Chondrocyte (in vitro differentiated cells): ENCODE data around the gene NDST3. TPM values are rescaled to one million over a fixed set of nuclear protein-coding genes. Genes with fewer than 3 reads are reported as not detected.

Experiments used
- DNase-seq: peaks from one replicate; pipeline ENCODE4 v3.0.0; 2021; ENCODE audit warnings: mixed read lengths, low spot score
- H3K27ac Mint-ChIP-seq: one replicate; pipeline ENCODE4 v1.8.0; 2021; ENCODE audit warnings: mild to moderate bottlenecking, moderate library complexity, mixed read lengths; ENCODE audit not compliant: unreplicated experiment
- H3K27me3 Mint-ChIP-seq: 2 replicates; pipeline ENCODE4 v1.8.0; 2021; ENCODE audit warnings: low read depth, mixed read lengths
- H3K36me3 Mint-ChIP-seq: 2 replicates; pipeline ENCODE4 v1.8.0; 2021; ENCODE audit warnings: low read depth, mixed read lengths
- H3K4me1 Mint-ChIP-seq: 2 replicates; pipeline ENCODE4 v1.8.0; 2021; ENCODE audit warnings: low read depth, mild to moderate bottlenecking, mixed read lengths
- H3K4me3 Mint-ChIP-seq: one replicate; pipeline ENCODE4 v1.8.0; 2021; ENCODE audit warnings: mild to moderate bottlenecking, moderate library complexity, mixed read lengths; ENCODE audit not compliant: unreplicated experiment
- H3K9me3 Mint-ChIP-seq: 2 replicates; pipeline ENCODE4 v1.8.0; 2021; ENCODE audit warnings: low read depth, mixed read lengths
- CTCF ChIP-seq: fragments of 200-600 bp; sonication (generic); IDR thresholded peaks from 2 replicates; pipeline ENCODE4 v1.5.0; 2021; ENCODE audit warnings: antibody characterized with exemption, mild to moderate bottlenecking, moderate library complexity
- total RNA-seq: library from RNA; stranded (reverse); gene quantifications from 3 replicates; pipeline ENCODE4 v1.2.1, GENCODE V29; 2021

Gene NDST3
- total RNA-seq, 1 donor from 2014 or later = 1.3 TPM

DNA sequence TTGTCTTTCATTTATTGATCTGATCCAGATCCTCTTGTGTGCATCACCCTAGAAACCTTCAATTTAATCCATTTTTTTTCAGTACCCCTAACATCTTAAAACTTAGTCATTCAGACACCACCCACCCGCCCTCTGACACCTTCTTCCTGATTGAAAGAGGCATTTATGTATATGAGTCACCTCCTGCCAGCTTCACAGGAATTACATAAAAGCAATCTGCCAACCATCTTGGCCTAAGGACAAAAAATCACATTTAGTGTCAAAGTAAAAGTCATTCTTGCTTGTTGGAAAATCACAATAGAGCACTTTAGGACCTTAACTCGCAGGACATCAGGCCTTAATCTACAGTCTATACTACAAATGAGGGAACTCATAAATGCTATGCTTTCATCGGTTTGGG lies 52.1 kb downstream of the NDST3 start:
- Mint-ChIP-seq H3K36me3 (no peaks in the 10 kb centered on the region), H3K4me3 (no peak overlapping the region), H3K27me3 (no peaks in the 10 kb centered on the region), H3K4me1 (peaks cover 18% of the 10 kb centered on the region), H3K9me3 (no peaks in the 10 kb centered on the region), H3K27ac (no peak overlapping the region)
- no peak for DNase-seq
- TF ChIP-seq CTCF = no peak

DNA sequence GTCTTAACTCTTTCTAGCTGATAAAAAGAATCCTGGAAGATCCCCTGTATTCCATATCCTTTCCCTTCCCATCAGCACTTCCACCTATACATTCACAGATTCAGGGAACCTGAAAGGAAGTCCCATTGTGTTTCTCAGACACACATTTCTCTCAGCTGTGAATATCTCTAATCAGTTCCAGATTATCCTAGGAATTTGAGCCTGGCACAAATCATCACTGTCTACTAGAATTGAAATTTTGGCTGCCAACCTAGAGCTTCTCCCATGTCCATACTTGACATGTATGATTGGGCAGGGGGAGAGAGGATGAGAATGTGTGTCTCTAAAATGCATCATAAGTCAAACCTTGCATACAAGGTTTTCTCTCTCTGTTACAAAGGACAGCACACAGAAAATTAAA lies 53.1 kb downstream of the NDST3 start:
- TF ChIP-seq CTCF = no peak
- Mint-ChIP-seq H3K4me1 (peaks cover 18% of the 10 kb centered on the region), H3K27me3 (no peaks in the 10 kb centered on the region), H3K4me3 (no peak overlapping the region), H3K36me3 (no peaks in the 10 kb centered on the region), H3K27ac (no peak overlapping the region), H3K9me3 (no peaks in the 10 kb centered on the region)
- no peak for DNase-seq

GRCh38 chr4:118099106-118099505 lies 64.8 kb downstream of the NDST3 start:
- Mint-ChIP-seq H3K27ac (no peak overlapping the region), H3K36me3 (peaks cover 2% of the 10 kb centered on the region), H3K4me3 (no peak overlapping the region), H3K27me3 (no peaks in the 10 kb centered on the region), H3K9me3 (peaks cover 6% of the 10 kb centered on the region), H3K4me1 (no peaks in the 10 kb centered on the region)
- no peak for TF ChIP-seq CTCF
- no peak for DNase-seq

- no peak for DNase-seq
- Mint-ChIP-seq H3K4me3 (no peak overlapping the region), H3K9me3 (no peaks in the 10 kb centered on the region), H3K27me3 (no peaks in the 10 kb centered on the region), H3K27ac (no peak overlapping the region), H3K36me3 (no peaks in the 10 kb centered on the region), H3K4me1 (no peaks in the 10 kb centered on the region)
- TF ChIP-seq CTCF = no peak
These were observed 67.9 kb downstream of the NDST3 start for GRCh38 chr4:118102195-118102594.

DNA sequence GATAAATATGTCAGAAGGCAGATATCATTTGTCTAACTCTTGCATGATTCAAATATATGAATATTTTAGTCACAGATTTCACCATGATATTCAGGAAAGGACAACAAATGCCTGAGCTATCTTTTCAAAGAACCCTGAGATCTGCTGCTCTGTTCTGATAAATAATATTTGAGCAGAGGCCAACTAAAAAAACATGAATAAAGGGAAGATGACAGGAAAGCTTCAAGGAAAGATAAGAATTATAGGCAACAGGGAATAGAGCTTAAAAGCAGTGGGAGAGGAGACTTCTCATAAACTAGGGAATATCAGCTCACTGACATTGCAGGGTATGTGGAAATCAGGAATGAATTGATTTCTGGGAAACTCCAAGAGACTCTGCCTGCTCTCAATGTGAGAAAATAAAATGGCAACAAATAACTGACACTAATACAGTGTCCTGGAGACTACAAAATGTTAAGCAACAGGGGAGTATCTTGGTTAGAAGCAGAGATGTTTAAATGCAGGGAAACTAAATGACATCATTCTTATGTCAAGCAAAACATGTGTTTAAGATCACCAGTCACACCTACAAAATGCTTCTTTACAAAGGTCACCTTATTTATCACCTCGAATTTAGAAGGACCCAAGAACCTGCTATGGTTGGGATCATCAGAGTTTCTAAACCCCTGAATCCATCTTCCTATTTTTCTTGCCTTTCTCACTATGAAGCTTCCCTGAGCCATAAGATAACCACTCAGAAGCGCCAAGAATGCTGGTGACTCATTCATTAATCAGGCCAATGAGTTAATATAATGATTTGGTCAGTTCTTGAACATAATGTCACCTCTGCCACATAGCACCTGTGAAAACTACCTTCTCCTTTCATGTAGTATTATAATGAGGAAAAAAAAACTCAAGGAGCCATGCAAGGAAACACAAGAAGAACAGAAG lies 78.1 kb downstream of the NDST3 start:
- H3K36me3 Mint-ChIP-seq = peaks cover 2% of the 10 kb centered on the region
- no peaks in the 10 kb centered on the region for H3K9me3 Mint-ChIP-seq
- no peaks in the 10 kb centered on the region for H3K27me3 Mint-ChIP-seq
- no peak overlapping the region for H3K4me3 Mint-ChIP-seq
- no peak overlapping the region for H3K27ac Mint-ChIP-seq
- DNase-seq = no peak
- no peak for TF ChIP-seq CTCF
- H3K4me1 Mint-ChIP-seq = no peaks in the 10 kb centered on the region
